Measurements from ENCODE around the gene CDHR5.
"Not testable (repeated sequence)": the region's sequence is repeated elsewhere in the genome, so short reads cannot be mapped to it uniquely, and the experiment has no call there.

The CDHR5 gene

GRCh38 chr11:589798-590197 lies 35.0 kb downstream of the CDHR5 start:
- in situ Hi-C loops (cut with MboI; ENCODE audit: low sequenced_read_pairs) = no loop called here

- in situ Hi-C loops (cut with MboI; ENCODE audit: low sequenced_read_pairs) = no loop called here
These were observed 36.8 kb downstream of the CDHR5 start for GRCh38 chr11:587978-588380.

- in situ Hi-C loops (cut with MboI; ENCODE audit: low sequenced_read_pairs) = no loop called here
These were observed 37.2 kb downstream of the CDHR5 start for GRCh38 chr11:587546-587945.

GRCh38 chr11:586376-587316 lies 38.1 kb downstream of the CDHR5 start:
- in situ Hi-C loops (cut with MboI; ENCODE audit: low sequenced_read_pairs) = no loop called here

- in situ Hi-C loops (cut with MboI; ENCODE audit: low sequenced_read_pairs) = no loop called here
These were observed 40.5 kb downstream of the CDHR5 start for GRCh38 chr11:584287-584686.

GRCh38 chr11:581752-582151 lies 43.0 kb downstream of the CDHR5 start:
- in situ Hi-C loops (cut with MboI; ENCODE audit: low sequenced_read_pairs) = no loop called here

DNA sequence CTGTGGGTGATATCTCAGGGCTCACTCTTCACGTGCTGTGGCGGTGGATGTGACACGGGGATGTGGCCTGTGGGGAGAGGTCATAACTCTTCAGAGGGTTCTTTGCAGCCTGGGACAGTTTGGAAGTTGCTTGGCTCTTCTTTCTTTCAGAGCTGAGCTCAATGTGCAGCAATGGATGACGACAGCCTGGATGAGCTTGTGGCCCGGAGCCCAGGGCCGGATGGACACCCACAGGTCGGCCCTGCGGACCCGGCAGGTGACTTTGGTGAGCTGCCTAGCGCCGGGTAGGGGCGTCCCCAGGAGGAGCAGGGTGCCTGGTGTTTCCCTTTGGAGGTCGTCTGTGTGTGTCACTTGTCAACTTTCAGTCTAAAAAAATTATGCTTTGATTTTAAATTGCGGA lies 43.4 kb downstream of the CDHR5 start:
- in situ Hi-C loops (cut with MboI; ENCODE audit: low sequenced_read_pairs) = no loop called here

DNA sequence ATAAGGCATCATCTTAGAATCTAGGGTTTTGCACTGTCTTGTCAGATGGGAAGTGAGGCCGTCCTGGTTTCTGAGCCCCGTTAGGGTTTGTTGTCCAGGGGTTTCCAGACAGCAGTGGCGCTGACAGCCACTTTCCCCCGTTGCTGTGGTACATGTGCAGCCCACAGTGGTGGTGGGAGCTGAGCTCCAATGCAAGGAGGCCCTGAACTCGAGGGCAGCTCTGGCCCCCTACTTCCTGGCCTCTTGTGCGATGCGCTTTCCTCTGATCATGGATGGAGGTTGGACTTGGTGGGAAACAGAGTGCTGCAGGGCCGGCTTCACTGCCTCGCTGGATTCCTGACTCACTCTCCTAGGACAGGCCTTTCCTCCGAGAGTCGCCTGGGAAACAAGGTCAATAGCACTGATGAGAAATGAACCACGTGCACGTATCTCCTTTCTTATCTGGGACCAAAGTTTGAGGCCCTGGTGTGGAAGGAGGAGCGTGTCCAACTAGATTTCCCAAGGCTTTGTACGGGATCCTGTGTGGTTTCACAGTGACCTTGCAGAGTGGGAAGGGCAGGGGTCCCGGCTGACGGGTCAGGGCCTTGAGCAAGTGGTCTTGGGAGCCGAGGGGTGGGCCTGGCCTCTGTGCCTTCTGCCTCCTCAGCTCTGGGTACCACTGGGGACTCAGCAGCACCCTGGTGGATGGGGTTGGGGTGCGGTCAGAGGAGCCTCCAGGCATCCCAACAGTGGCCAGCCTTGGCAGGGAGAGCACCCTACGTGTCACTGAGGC lies 44.7 kb downstream of the CDHR5 start:
- in situ Hi-C loops (cut with MboI; ENCODE audit: low sequenced_read_pairs) = no loop called here

GRCh38 chr11:578276-579035 lies 46.3 kb downstream of the CDHR5 start:
- in situ Hi-C loops (cut with MboI; ENCODE audit: low sequenced_read_pairs) = no loop called here

DNA sequence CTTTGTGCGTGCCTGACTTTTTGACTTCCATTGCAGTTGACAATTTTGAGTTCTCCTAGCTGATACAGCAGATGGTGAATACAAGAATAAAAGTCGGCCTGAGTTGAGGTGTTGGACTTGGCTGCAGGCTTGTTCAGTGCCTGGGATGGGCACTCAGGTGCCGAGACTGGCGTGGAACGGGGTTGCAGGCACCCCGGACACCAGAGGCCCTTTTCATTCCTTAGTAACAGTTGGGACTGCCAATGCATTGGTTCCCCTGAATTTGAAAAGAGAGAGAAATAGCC lies 47.2 kb downstream of the CDHR5 start:
- in situ Hi-C loops (cut with MboI; ENCODE audit: low sequenced_read_pairs) = no loop called here

DNA sequence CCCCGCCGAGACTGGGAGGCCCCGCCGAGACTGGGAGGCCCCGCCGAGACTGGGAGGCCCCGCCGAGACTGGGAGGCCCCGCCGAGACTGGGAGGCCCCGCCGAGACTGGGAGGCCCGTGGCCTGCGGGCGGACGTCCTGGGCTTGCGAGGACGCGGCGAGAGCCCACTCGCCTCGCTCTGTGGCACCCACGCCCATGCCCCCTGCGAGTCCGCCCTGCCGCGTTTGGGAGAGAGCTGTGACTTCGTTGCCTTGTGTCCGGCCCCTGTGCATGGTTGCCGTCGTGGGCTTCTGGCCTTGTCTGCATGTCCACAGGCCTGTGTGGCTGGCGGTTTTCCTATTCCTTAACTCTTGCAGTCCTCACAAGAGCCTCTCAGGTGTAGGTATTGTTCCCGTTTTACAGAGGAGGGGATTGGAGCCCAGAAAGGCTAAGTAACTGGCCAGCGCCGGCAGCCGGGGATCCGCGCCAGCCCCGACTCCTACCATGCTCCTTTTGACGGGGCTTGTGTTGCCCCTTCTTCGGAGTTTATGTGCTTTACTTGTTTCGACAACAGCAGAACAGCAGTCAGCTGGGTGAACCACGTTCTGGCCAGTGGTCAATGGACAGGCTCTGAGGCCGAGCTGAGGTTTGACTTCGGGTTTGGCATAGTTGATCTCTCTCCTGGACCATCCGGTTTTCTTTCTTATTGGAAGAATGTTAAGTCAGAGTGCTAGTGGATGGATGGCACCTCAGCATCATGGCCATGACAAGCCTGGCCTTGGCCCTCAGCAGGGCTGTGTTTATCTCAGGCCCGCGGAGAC lies 47.7 kb downstream of the CDHR5 start:
- in situ Hi-C loops (cut with MboI; ENCODE audit: low sequenced_read_pairs) = no loop called here

DNA sequence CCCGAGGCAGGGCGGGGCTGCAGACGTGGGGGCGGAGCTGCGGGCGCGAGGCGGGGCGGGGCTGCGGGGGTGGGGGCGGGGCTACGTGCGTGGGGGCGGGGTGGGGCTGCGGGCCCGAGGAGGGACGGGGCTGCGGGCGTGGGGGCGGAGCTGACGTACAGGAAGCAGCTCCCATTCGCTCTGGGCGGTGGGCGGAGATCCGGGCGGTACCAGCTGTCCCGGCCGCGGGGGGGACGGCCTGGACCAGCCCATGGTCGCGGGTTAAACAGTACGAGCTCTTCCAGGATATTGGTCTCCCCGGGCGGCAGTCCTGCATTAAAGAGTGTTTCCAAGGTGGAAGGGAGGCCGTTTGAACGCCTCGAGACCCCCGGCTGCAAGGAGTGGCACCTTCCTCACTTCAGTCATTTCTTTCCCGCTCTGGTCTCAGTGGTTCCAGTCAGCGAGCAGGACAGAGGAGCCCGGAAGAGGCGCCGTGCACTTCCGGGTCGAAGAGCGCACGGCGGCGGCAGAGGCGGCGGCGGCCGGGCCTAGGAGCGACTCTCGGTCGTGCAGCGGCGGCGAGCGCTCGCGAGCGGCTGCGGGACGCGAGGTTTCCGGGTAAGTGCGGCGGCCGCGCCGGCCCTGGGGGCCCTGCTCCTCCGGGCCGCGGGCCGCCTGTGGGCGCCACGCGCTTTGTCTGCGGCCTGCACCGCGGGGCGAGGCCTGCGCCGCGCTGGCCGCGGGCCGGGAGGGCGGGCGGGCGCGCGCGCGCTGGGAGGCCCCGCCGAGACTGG lies 48.6 kb downstream of the CDHR5 start, which contains the start of gene PHRF1:
Gene PHRF1, plus strand, starts transcription at position 475 of the 773 bp plus-strand sequence. CDS start 5,043 bp downstream, outside the sequence.
- in situ Hi-C loops (cut with MboI; ENCODE audit: low sequenced_read_pairs) = no loop called here

GRCh38 chr11:575313-575995 lies 49.3 kb downstream of the CDHR5 start:
- in situ Hi-C loops (cut with MboI; ENCODE audit: low sequenced_read_pairs) = no loop called here

DNA sequence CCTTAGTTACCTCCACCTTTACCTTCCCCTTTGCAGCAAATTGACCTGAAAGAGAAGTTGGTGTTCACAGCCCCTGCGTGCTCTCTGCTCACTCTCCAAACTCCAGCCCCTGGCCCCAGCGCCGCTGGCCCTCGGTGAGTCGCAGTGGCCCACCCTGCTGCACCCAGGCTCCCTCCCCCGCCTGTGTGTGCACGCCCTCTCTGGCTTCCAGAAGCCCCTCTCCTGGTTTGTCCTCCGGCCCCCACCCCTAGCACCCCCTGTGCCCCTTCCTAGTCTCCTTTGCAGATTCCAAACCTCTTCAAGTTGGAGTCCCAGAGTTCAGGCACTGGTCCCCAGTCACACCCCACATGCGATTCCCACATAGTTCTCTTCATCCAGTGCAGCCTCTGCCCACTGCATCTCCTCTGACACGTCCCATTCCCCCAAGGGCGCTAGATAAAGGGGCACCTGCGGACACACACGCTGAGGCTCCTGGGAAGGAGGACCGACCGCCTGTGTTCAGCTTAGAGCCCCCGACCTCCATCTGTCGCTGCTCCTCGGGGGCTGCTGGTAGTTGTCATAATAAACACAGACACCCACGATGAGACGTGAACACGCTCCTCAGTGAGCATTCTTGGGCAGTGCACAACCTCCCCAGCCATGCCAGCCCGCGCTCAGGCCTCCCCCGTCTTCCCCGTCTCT lies 50.0 kb downstream of the CDHR5 start:
- in situ Hi-C loops (cut with MboI; ENCODE audit: low sequenced_read_pairs) = no loop called here

- in situ Hi-C loops (cut with MboI; ENCODE audit: low sequenced_read_pairs) = not testable (repeated sequence)
These were observed 50.7 kb downstream of the CDHR5 start for GRCh38 chr11:574031-574570.

DNA sequence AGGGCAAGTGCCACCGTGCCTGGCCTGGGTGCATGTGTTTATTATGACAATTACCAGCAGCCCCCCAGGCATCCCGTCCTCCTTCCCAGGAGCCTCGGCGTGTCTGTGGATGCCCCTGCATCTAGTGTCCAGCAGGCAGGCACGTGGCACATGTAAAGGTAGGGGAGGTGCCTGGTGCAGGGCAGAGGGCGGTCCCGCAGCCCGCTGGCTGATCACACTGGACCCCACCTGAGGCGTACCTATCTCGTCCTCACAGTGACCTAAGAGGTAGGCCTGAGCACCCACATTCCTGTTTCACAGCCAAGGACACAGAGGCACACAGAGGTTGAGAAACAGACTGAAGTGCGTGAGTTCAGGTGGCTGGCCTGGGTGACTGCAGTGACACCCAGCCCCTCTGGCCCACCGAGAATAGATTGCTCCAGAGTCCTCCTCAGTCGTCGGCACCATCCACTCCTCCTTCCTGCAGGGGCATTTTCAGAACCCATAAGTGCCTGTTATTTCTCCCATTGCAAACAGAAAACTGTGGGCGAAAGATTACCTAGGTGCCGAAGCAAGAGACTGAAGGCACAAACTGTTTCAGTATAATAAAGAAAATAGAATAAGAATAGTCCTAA lies 51.5 kb downstream of the CDHR5 start:
- in situ Hi-C loops (cut with MboI; ENCODE audit: low sequenced_read_pairs) = no loop called here

- in situ Hi-C loops (cut with MboI; ENCODE audit: low sequenced_read_pairs) = no loop called here
These were observed 53.0 kb downstream of the CDHR5 start for GRCh38 chr11:571802-572185.
